ENCODE results near the gene FCHSD2.
A peak's percentile ranks its signal among the peaks of the same experiment; 100 is the strongest.

The FCHSD2 gene

DNA sequence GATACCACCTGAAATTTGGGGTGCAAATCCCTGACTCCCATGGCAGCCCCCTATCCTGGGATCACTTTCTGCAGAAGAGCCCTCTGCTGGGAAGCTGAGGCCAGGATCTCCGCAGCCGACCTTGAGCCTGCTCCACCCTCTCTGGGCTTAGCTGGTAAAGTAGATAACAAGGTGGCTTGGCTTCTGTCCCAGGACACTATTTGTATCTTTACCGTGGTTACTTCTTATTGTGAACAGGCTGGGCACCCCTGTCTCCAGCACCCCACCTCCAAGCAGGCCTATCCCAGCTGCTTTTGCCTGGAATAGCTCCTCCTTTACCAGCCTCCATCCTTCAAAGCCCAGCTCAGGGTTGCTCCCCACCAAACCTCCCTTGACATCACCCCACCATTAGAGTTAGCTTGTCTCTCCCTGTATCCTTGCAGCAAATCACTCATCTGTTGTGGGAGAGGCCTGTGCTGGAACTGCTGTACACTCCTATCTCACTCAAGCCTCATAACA is 40.8 kb upstream of the FCHSD2 start:
- no peak for TF ChIP-seq POLR2A (IDR thresholded peaks at IDR 0.05; ENCODE audit: low read depth, low read length)
- no peak for TF ChIP-seq TAF1 (IDR thresholded peaks at IDR 0.05; ENCODE audit: borderline replicate concordance, low read depth, low read length)
- no peak for TF ChIP-seq POLR2AphosphoS5 (IDR thresholded peaks at IDR 0.05; ENCODE audit: low read depth, low read length)
- DNase-seq (ENCODE audit: insufficient read length) (no peak), FAIRE-seq (no peak)

DNA sequence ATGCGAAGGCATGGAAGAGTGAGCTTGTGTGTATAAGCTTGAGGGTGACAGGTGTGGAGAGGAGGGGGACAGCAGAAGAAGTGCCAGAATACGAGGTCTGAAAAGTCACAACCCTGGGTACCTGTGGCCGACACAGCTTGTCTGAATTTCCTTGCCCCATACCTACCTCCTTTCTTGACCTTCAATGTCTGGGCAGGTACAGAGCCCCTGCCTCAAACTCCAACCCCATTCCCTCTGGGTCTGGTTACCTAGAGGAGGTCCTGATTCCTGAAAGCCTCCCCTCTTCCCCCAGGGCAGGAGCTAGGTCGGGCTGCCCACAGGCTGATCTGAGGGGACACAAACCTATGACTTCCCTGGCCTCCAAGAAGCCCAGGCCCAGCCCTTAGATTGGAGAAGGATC is 36.6 kb upstream of the FCHSD2 start:
- no peak for FAIRE-seq
- no peak for DNase-seq (ENCODE audit: insufficient read length)
- no peak for TF ChIP-seq TAF1 (IDR thresholded peaks at IDR 0.05; ENCODE audit: borderline replicate concordance, low read depth, low read length)
- TF ChIP-seq POLR2AphosphoS5 (IDR thresholded peaks at IDR 0.05; ENCODE audit: low read depth, low read length) = no peak
- TF ChIP-seq POLR2A (IDR thresholded peaks at IDR 0.05; ENCODE audit: low read depth, low read length) = no peak

DNA sequence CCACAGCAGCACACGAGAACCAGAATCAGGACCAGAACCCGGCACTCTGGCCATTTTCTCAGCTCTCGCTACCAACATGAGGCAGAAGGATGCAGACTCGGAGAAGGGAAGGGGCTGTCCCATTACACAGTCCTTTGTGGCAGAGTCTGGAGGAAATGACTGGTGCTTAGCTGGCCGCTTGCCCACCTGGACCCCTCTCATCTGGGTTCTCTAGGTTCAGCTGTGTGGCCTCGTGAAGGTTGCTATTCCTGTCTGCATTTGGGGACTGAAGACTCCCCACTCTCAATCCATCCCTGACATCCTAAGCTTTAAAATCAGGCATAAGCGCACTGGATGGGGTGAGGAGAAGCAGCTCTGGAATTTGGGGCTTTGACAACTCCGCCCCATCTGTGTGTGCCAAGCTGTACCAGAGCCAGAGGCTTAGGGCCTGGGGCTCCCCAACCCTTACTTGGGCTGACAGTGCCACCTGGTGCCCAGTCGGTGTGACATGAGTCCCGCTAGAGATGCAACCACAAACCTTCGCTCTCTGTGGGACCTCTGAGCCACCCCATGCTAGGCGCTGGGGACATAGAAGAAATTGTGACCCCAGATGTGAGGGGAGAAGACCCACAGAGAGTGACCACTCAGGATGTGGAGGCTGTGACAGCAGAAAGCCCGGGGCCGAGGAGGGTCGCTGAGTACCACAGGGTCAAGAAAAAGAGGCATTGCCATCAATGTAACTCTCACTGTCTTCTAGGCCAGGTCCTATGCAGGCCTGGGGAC is 35.8 kb upstream of the FCHSD2 start:
- peak; percentile 99 for FAIRE-seq
- no peak for TF ChIP-seq POLR2AphosphoS5 (IDR thresholded peaks at IDR 0.05; ENCODE audit: low read depth, low read length)
- TF ChIP-seq TAF1 (IDR thresholded peaks at IDR 0.05; ENCODE audit: borderline replicate concordance, low read depth, low read length) = no peak
- DNase-seq (ENCODE audit: insufficient read length) = peak; percentile 86

DNA sequence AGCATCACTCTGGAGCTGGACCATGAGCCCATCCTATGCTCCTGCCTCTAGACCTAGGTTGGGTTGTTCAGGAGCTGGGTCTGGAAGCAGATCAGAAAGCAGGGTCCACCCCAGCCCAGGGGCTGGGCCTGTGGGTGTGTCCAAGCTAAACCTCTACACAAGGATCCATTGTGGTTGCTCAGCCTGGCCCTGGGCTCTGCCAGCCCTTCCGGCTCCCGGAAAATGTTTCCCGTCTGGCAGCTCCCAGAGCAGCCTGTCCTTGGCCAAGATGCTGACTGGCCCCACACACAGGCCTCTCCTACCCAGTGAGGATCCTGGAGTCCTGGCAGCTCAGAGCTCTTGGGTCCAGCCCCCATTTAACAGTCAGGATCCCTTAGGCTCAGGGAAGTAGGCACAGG is 35.3 kb upstream of the FCHSD2 start:
- TF ChIP-seq TAF1 (IDR thresholded peaks at IDR 0.05; ENCODE audit: borderline replicate concordance, low read depth, low read length) (no peak), POLR2AphosphoS5 (IDR thresholded peaks at IDR 0.05; ENCODE audit: low read depth, low read length) (no peak), POLR2A (IDR thresholded peaks at IDR 0.05; ENCODE audit: low read depth, low read length) (no peak)
- DNase-seq (ENCODE audit: insufficient read length) = no peak
- FAIRE-seq = no peak

DNA sequence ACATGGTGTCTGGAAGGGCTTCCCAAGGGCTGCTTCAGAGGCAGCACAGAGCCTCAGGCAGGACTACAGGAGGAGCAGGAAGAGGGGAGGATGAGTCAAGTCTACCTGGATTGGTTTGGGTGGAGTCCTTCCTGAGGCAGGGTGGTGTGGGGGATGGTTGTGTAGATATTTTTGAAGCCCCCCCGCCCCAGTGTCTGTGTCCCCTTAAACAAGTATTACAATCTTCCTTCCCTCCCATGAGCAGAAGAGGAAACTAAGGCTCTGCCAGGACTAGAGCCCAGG is 34.7 kb upstream of the FCHSD2 start:
- peak; percentile 74 for FAIRE-seq
- TF ChIP-seq TAF1 (IDR thresholded peaks at IDR 0.05; ENCODE audit: borderline replicate concordance, low read depth, low read length) (no peak), POLR2AphosphoS5 (IDR thresholded peaks at IDR 0.05; ENCODE audit: low read depth, low read length) (no peak), POLR2A (IDR thresholded peaks at IDR 0.05; ENCODE audit: low read depth, low read length) (no peak)

DNA sequence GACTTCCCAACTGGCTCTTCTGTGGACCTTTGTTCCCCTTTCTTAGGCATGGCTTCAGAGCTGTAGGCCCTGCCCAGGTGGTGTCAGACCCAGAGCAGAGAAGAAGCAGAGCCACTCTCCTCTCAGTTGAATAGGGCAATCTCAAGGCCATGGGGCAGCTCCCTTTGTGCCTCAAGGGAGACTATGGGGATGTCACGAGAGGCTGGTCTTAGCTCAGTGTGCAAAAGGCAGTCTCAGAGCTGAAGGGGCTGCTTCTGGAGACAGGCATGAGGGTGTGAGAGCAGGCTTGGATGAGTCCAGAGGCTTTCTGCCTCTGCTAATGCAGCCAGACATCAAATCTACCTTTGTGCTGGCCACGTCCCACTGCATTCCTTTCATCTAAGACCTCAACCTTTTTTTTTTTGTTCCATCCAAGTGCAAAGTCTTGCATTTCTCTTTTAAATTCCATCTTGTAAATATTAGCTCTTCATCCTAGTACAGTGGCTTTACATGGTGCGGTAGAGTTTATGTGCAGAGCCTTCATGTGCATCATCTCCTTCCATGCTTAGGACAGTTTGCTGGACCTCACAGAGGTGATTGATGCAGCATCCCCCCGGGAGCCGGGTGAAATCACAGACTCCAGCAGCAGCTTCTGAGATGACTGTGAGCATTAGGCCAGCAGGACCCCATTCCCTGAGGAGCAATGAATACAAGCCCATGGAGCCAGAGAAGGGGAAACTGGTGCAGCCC is 34.2 kb upstream of the FCHSD2 start:
- TF ChIP-seq POLR2AphosphoS5 (IDR thresholded peaks at IDR 0.05; ENCODE audit: low read depth, low read length) (no peak), TAF1 (IDR thresholded peaks at IDR 0.05; ENCODE audit: borderline replicate concordance, low read depth, low read length) (no peak), POLR2A (IDR thresholded peaks at IDR 0.05; ENCODE audit: low read depth, low read length) (no peak)
- FAIRE-seq (no peak), DNase-seq (ENCODE audit: insufficient read length) (no peak)

More for the DNA sequence above, 34.7 kb upstream of the FCHSD2 start:
- no peak for DNase-seq (ENCODE audit: insufficient read length)

DNA sequence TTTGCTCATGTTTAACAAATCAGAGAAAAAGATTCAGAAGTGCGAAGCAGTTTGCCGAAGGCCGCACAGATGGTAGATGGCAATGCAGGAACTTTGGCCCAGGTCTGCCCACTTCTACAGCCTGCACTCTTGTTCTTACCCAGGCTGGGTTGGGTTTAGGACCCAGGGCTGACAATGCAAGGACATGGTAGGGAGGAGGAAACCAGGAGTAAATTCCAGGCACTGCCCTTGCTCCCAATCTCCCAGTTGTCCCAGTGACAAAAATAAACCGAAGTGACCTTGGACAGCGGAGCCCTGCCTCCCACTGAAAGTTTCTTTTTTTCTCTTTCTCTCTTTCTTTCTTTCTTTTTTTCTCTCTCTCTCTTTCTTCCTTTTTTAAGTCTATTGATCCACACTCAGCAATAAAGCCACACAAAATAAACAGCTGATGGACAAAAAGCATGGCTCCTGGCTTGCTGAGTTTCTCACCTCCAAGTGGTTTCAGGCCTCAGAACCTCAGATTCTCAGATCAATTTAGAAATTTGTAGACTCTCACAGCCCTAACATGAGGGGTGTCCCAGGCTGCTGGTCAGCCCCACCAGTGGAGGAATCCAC is 33.5 kb upstream of the FCHSD2 start:
- DNase-seq (ENCODE audit: insufficient read length) = no peak
- no peak for TF ChIP-seq TAF1 (IDR thresholded peaks at IDR 0.05; ENCODE audit: borderline replicate concordance, low read depth, low read length)
- TF ChIP-seq POLR2AphosphoS5 (IDR thresholded peaks at IDR 0.05; ENCODE audit: low read depth, low read length) = no peak
- TF ChIP-seq POLR2A (IDR thresholded peaks at IDR 0.05; ENCODE audit: low read depth, low read length) = no peak
- FAIRE-seq = no peak

DNA sequence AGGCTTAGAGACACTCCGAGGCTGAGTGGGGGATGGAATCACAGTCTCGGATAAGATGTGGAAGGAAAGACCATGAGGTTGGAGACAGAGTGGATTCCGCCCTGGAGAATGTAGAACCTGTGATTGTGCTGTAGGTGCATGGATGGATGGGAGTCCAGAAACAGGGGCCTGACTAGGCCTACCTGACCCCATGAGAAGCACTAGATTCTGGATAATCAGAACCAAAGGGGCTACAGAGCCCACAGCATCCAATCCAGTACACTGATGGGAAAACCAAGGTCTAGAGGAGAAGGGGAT is 32.3 kb upstream of the FCHSD2 start:
- DNase-seq (ENCODE audit: insufficient read length) (no peak), FAIRE-seq (no peak)
- no peak for TF ChIP-seq POLR2A (IDR thresholded peaks at IDR 0.05; ENCODE audit: low read depth, low read length)
- TF ChIP-seq TAF1 (IDR thresholded peaks at IDR 0.05; ENCODE audit: borderline replicate concordance, low read depth, low read length) = no peak
- no peak for TF ChIP-seq POLR2AphosphoS5 (IDR thresholded peaks at IDR 0.05; ENCODE audit: low read depth, low read length)

DNA sequence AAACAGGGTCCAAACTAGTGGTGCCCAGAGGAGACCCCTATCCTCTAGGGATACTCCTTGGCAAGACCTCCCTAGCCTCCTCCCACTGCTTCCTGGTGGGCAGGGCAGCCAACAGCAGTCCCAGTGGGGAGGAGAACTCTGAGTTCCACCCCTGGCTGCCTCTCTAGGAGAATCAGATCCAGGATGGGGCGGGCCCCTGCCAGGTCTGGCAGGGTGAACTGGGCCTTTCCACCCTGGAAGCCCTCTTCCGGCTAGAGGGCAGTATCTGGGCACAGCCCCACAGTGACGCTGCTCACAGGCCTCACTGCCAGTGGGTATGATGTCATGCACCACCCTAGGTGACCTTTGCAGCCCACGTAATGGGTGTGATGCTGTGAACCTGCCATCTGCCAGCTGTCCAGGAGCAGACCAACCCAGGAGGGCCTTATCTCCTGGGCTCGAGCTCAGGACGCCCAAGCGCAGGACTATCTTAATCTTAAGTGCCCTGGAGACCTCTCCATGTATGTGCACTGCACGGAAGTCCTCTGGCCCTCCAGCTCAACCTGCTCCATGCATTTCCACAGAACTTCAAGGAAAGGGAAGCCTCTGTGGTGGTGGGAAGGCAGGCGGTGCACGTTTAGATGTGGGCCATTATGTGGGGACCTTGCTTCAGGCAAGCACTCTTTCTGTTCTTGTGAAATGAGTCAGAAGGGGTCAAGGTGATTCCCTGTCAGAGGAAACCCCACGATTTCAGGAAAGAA is 31.8 kb upstream of the FCHSD2 start:
- FAIRE-seq (peak; percentile 53), DNase-seq (ENCODE audit: insufficient read length) (no peak)
- TF ChIP-seq TAF1 (IDR thresholded peaks at IDR 0.05; ENCODE audit: borderline replicate concordance, low read depth, low read length) (no peak), POLR2A (IDR thresholded peaks at IDR 0.05; ENCODE audit: low read depth, low read length) (no peak), POLR2AphosphoS5 (IDR thresholded peaks at IDR 0.05; ENCODE audit: low read depth, low read length) (no peak)

DNA sequence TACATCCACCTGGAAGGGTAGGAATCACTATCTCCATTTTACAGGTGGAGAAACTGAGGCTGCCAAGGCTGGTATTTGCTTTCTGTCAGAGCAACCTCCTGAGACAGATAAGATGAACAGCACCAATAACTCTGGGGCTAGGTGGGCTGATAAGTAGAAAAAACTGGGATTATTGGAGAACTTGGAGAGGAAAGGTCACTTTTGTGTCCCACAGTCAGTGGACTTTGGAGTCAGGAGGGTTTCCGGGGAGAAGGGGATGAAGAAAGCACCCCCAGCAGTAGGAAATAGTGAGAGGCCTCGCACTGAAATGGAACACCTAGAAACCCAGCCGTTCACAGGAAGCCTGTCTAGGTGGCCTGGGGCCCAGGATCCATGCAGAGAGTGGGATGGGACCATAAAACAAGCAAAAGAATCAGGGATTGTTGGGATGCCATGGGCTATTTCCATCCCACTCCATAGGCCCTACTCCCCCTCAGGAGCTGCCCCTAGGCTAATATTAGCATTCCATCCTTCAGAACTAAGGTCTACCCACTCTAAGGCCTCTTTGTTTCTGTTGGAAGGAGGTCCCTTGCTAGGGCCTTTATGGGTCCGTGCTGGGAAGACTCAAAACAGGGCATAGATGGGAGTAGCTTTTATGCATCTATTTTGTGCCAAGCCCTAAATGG is 31.0 kb upstream of the FCHSD2 start:
- no peak for FAIRE-seq
- TF ChIP-seq POLR2A (IDR thresholded peaks at IDR 0.05; ENCODE audit: low read depth, low read length) (no peak), TAF1 (IDR thresholded peaks at IDR 0.05; ENCODE audit: borderline replicate concordance, low read depth, low read length) (no peak), POLR2AphosphoS5 (IDR thresholded peaks at IDR 0.05; ENCODE audit: low read depth, low read length) (no peak)
- no peak for DNase-seq (ENCODE audit: insufficient read length)

Data from GM12892 (cell line).